ENCODE data around the gene PACSIN3. TPM values are rescaled to one million over a fixed set of nuclear protein-coding genes. Genes with fewer than 3 reads are reported as not detected.

PACSIN3 gene
- total RNA-seq, 3 donors from 2014 or later (not counting 1 experiment from before 2014, with no cell fraction given) = 1.3 TPM; not detected in 2

DNA sequence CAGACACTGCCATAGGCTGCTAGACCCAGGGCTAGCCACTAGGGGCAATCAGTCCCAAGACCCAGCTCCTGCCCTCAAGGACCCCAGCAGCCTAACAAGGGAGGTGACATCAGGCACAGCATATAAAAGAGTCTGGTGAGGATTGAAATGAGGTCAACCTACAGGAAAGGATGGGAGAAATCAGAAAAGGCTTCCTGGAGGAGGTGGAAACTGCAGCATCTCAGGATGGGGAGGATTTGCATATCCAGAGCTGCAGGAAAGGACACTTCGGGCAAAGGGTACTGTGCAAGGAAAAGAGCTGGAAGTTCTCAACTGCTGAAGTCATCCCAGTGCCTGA, 6.6 kb downstream of the PACSIN3 start:
- Histone ChIP-seq H3K27ac (ENCODE audit: low read length) (no peak overlapping the region), H3K4me1 (ENCODE audit: control insufficient read depth, insufficient read depth, low read length) (peaks cover 29% of the 10 kb centered on the region), H3K27me3 (ENCODE audit: control insufficient read depth, insufficient read depth, low read length) (peaks cover 7% of the 10 kb centered on the region), H3K4me3 (ENCODE audit: low read length) (no peak overlapping the region), H3K36me3 (ENCODE audit: control insufficient read depth, insufficient read depth, low read length) (peaks cover 5% of the 10 kb centered on the region), H3K9me3 (ENCODE audit: control insufficient read depth, insufficient read depth, low read length) (no peaks in the 10 kb centered on the region)
- DNase-seq (peak in 1 of 2 donors; percentile 64), ATAC-seq (no peak)
- H3K4me3 Mint-ChIP-seq = peak overlapping the region; percentile 25
- H3K27ac Mint-ChIP-seq = peak overlapping the region in 1 of 2 donors; percentile 31
- TF ChIP-seq, protein P1, sequence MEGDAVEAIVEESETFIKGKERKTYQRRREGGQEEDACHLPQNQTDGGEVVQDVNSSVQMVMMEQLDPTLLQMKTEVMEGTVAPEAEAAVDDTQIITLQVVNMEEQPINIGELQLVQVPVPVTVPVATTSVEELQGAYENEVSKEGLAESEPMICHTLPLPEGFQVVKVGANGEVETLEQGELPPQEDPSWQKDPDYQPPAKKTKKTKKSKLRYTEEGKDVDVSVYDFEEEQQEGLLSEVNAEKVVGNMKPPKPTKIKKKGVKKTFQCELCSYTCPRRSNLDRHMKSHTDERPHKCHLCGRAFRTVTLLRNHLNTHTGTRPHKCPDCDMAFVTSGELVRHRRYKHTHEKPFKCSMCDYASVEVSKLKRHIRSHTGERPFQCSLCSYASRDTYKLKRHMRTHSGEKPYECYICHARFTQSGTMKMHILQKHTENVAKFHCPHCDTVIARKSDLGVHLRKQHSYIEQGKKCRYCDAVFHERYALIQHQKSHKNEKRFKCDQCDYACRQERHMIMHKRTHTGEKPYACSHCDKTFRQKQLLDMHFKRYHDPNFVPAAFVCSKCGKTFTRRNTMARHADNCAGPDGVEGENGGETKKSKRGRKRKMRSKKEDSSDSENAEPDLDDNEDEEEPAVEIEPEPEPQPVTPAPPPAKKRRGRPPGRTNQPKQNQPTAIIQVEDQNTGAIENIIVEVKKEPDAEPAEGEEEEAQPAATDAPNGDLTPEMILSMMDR (IDR thresholded peaks at IDR 0.05) = peak; percentile 32
- H3K27me3 Mint-ChIP-seq (ENCODE audit: low read depth in 2 of 2) = peaks cover 0 to 7% of the 10 kb centered on the region in 2 donors
- no peaks in the 10 kb centered on the region for H3K9me3 Mint-ChIP-seq
- intact Hi-C loops (cut with micrococcal nuclease) = loop anchor here (10.0 kb wide), 1 partner anchor 225 kb away; the partner anchor contains the start of gene SLC39A13
- H3K36me3 Mint-ChIP-seq = no peaks in the 10 kb centered on the region
- 100% methylated on average over 1 of the region's 1 CpG for WGBS (ENCODE audit: insufficient coverage)
- H3K4me1 Mint-ChIP-seq = peaks cover 18 to 26% of the 10 kb centered on the region in 2 donors

DNA sequence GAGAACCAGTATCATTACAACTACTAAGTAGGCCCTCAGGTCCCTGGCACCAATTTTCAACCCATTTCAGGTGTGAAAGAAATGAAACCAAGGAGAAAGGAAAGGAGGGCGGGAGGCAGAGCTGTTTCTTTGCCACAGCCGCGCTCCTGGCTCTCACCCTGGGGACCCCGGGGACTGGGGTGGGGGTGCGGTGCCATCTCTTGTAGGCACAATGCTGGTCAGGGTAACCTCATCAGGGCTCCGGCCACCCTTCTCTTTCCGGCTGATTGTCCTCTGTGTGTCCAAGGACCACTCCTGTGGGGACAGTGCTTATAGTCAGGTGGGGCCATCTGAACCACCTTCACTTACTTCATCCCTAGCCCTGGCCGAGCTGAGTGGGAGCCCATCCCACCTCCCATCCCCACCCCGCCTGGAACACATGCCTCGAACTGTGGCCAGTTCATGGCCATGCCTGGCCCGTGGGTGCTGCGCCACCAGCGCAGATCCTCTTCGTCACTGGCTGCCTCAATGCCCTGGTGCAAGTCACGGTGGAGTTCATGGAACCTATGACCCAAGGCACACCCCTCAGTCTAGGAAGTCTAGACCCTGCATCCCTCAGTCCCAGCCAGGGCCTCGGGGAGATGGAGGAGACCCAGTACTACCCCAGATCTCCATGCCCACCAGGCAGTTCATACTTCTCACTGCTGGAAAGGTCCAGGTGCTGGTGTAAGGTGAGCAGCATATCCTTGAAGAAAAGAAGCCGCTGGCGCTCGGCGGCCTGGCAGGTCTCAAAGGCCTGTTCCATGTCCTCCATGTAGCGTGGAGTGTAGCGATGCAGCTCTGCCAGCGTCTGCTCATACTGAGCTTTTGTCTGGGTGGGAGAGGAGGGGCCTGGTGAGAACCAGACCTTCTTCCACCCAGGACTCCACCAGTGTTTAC, 7.2 kb downstream of the PACSIN3 start:
- 96% methylated on average over 22 of the region's 23 CpGs for WGBS (ENCODE audit: insufficient coverage)
- Histone ChIP-seq H3K27me3 (ENCODE audit: control insufficient read depth, insufficient read depth, low read length) (peaks cover under 1% of the 10 kb centered on the region), H3K36me3 (ENCODE audit: control insufficient read depth, insufficient read depth, low read length) (peaks cover 5% of the 10 kb centered on the region), H3K27ac (ENCODE audit: low read length) (no peak overlapping the region), H3K9me3 (ENCODE audit: control insufficient read depth, insufficient read depth, low read length) (no peaks in the 10 kb centered on the region), H3K4me1 (ENCODE audit: control insufficient read depth, insufficient read depth, low read length) (peaks cover 29% of the 10 kb centered on the region), H3K4me3 (ENCODE audit: low read length) (no peak overlapping the region)
- H3K9me3 Mint-ChIP-seq = no peaks in the 10 kb centered on the region
- H3K27me3 Mint-ChIP-seq (ENCODE audit: low read depth in 2 of 2) = peaks cover 0 to 3% of the 10 kb centered on the region in 2 donors
- TF ChIP-seq, protein P1 (IDR thresholded peaks at IDR 0.05) = no peak
- peak overlapping the region; percentile 25 for H3K4me3 Mint-ChIP-seq
- no peaks in the 10 kb centered on the region for H3K36me3 Mint-ChIP-seq
- peak overlapping the region in 1 of 2 donors; percentile 31 for H3K27ac Mint-ChIP-seq
- DNase-seq = no peak
- intact Hi-C loops (cut with micrococcal nuclease) = loop anchor here (10.0 kb wide), 1 partner anchor 226 kb away; the partner anchor contains the start of gene SLC39A13
- ATAC-seq = no peak
- peaks cover 18 to 26% of the 10 kb centered on the region in 2 donors for H3K4me1 Mint-ChIP-seq

DNA sequence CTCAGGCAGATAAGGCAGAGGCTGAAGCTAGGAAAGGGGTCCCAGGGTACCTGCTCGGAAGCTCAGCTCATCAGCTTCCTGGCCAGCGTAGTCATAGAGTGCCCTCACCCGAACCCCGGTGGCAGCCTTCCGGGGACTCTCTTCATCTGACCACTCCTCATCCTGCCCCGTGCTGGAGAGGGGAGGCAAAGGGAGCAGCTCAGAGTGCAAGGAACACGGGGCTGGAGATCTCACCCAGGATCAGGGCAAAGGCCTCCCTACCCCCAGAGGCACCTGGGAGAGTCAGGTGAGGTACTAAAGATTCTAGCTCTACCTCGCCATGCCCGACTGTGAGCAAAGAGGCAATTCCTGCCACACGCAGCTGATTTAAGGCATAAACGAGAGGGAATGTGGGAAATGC, 7.9 kb downstream of the PACSIN3 start:
- Histone ChIP-seq H3K36me3 (ENCODE audit: control insufficient read depth, insufficient read depth, low read length) (peaks cover 10% of the 10 kb centered on the region), H3K27ac (ENCODE audit: low read length) (peak overlapping the region; percentile 95), H3K27me3 (ENCODE audit: control insufficient read depth, insufficient read depth, low read length) (no peaks in the 10 kb centered on the region), H3K4me3 (ENCODE audit: low read length) (no peak overlapping the region), H3K4me1 (ENCODE audit: control insufficient read depth, insufficient read depth, low read length) (peaks cover 29% of the 10 kb centered on the region), H3K9me3 (ENCODE audit: control insufficient read depth, insufficient read depth, low read length) (no peaks in the 10 kb centered on the region)
- H3K4me3 Mint-ChIP-seq = no peak overlapping the region
- intact Hi-C loops (cut with micrococcal nuclease) = loop anchor here (10.0 kb wide), 1 partner anchor 226 kb away; the partner anchor contains the start of gene SLC39A13
- ATAC-seq (no peak), DNase-seq (no peak)
- TF ChIP-seq, protein P1 (IDR thresholded peaks at IDR 0.05) = no peak
- 92% methylated on average over 11 of the region's 11 CpGs for WGBS (ENCODE audit: insufficient coverage)
- H3K27ac Mint-ChIP-seq = peak overlapping the region; percentile 96
- peaks cover 24 to 33% of the 10 kb centered on the region in 2 donors for H3K4me1 Mint-ChIP-seq
- H3K9me3 Mint-ChIP-seq = no peaks in the 10 kb centered on the region
- no peaks in the 10 kb centered on the region for H3K36me3 Mint-ChIP-seq
- H3K27me3 Mint-ChIP-seq (ENCODE audit: low read depth in 2 of 2) = peaks cover 0 to 3% of the 10 kb centered on the region in 2 donors
